ENCODE data around the gene BCO2.
"Not testable (repeated sequence)": the region's sequence is repeated elsewhere in the genome, so short reads cannot be mapped to it uniquely, and the experiment has no call there.

The BCO2 gene, protein sequence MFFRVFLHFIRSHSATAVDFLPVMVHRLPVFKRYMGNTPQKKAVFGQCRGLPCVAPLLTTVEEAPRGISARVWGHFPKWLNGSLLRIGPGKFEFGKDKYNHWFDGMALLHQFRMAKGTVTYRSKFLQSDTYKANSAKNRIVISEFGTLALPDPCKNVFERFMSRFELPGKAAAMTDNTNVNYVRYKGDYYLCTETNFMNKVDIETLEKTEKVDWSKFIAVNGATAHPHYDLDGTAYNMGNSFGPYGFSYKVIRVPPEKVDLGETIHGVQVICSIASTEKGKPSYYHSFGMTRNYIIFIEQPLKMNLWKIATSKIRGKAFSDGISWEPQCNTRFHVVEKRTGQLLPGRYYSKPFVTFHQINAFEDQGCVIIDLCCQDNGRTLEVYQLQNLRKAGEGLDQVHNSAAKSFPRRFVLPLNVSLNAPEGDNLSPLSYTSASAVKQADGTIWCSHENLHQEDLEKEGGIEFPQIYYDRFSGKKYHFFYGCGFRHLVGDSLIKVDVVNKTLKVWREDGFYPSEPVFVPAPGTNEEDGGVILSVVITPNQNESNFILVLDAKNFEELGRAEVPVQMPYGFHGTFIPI

DNA sequence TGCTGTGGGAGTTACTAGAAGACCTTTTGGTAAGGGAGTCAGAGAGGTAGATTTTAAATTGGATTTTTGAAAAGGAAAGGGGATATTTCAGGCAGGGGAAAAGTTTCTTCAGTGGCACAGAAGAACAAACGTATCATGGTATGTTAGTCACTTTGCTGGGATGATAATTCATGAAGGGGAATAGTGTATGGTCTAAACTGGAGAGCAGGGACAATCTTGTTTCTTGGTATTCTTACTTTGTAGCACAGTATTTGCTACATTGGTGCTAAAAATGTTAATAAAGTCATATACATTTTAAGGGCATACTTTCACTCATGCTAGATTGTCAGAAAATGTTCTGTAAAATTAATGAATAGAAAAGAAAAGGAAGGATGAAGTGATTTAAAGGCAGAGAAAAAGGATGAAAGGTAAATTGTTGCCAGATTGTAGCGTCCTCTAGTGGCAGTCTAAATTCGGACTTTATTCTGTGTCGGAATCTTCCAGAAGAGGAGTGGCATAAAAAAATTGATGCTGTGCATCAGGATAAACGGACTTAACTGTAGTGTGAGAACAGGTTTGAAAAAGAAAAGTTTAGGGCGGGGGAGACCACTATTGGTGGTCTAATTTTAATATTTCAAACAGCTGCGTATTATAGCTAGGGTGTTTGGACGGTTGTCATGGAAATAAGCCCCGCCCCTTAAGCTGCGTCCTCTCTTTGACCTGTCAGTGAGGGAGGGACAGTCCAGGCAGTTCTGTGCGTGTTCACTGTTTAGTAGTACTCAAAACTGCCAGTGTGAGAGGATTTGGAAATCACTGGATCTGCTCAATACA lies at the start of gene BCO2:
BCO2 (plus strand) TSS at position 724 of the 810 bp plus-strand sequence. CDS start 90 bp downstream, outside the sequence.
- DNase-seq (ENCODE audit: low read depth): peak; percentile 24

DNA sequence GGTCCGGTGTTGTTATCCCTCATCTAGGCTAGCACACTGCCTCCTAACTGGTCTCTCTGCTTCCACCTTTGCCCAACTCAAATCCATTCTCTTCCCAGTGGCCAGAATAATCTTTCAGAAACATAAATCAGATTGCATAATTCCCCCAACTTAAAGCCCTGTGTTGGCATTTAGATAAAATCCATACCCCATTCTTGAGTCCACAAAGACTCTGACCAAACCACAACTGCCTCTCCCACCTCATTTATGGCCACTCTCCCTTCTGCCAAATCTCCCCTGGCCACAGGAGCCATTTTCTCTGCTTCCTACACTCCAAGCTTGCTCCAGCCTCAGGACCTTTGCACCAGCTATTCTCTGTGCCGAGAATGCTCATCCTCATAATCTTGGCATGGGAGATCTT lies 48.3 kb upstream of the BCO2 start:
- no peak for DNase-seq (ENCODE audit: low read depth)

DNA sequence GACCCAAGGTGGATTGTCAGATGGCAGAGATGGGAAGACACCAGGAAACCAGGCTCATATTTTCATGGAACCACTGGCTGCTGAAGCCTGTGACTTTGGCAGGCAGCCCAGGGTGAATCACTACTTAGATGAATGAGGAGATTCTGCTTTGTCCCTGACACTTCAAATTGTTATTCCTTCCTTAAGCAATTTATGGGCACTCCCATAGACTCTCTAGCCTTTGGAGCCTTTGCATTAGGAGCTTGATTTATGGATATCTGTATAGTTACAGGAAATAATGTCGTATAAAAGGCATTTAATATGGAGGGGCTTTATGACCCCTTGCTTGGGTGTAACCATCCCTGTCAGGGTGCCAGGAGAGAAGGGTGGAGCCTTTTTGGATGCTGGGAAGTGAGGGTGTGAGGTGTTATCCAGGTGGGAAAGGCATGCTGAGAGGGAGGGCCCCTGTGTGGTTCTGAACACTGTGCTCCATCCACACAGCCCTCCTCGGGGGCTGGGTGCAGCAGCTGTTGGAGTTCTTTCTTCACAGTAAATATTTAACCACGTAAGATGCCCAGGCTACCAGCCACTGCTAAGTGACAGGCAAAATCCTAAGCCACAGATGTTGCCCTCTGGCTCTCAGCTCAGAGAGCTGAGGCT lies 46.7 kb upstream of the BCO2 start:
- no peak for DNase-seq (ENCODE audit: low read depth)

- no peak for DNase-seq (ENCODE audit: low read depth)
Observed at GRCh38 chr11:112129656-112130055, 45.7 kb upstream of the BCO2 start.

DNA sequence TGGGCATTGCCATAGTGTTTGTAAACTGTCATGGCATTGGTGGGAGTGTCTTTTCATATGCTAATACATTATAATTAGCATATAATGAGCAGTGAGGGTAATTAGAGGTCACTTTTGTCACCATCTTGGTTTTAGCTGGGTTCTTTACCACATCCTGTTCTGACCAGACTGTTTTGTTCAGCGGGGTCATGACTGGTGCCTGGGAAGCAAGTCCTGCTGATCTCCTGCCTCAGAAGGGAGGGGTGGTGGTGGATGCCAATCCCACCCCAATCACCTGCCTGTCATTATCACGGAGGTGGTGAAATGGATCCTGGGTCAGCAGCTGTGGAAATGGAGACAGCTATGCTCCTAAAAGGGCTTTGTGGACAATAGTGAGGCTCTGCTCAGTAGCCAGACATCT lies 42.6 kb upstream of the BCO2 start:
- DNase-seq (ENCODE audit: low read depth): no peak

- no peak for DNase-seq (ENCODE audit: low read depth)
Observed at GRCh38 chr11:112134473-112134872, 40.8 kb upstream of the BCO2 start.

DNA sequence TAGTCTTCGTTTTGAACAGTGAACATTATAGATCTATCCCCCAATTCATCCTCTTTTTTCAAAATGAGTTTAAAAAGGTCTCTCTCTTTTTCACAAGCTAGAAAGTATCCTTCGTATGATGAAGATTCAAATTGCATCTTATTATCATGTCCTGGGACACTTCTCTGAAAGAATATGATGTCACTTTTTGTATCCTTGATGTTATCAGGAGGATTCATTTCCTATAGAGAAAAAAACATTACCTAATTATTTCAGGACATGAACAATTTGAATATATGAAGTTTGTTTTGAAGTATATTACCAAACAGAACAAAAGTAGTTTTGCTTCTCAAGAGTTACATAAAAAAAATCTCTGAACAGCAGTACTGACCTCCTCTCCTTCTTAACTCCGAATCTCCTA lies 31.7 kb upstream of the BCO2 start:
- DNase-seq (ENCODE audit: low read depth): no peak

DNA sequence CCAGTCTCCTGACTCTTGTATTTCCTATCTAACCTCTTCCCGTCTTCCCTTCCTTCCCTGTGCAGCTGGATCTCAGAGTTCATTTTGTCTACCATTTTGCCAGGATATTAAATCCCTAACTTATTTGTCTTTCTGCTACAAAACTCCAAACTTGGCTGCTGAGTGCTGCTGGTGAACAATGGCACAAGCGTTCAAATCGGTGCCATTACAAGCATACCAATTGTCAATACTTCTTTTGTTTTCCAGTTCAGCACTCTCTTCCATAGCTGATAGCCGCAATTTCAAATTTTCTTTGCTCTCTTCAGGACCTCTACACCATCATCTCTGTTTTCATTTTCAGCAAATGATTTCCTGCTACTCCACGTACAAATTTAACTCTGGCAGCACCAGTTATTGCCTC lies 24.8 kb upstream of the BCO2 start:
- no peak for DNase-seq (ENCODE audit: low read depth)

DNA sequence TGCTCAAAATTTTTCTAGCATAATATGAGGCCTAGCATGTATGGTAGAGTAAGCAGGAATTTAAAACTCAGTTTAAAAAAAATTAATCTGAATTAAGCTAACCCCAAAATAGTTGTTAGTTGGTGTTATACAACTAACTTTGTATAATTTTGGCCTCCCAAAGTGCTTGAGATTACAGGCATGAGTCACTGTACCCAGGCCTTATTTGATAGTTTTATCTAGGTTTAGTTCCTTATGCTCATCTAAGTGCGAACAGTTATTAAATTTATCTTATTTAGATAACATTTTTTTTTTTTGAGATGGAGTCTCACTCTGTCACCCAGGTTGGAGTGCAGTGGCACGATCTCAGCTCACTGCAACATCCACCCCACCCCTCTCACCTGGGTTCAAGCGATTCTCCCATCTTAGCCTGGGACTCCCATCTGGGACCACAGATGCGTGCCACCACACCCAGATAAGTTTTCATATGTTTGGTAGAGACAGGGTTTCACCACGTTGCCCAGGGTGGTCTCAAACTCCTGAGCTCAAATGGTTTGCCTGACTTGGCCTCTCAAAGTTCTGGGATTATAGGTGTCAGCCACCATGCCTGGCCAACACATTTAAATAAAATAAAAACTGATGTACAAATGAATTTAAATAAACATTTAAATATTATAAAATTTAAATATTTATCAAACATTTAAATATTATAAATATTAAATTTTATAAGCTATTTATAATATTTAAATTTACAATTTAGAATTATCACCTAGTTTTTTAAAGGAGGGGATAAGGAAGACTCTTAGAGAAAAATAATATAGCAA lies 19.0 kb upstream of the BCO2 start:
- DNase-seq (ENCODE audit: low read depth): no peak

DNA sequence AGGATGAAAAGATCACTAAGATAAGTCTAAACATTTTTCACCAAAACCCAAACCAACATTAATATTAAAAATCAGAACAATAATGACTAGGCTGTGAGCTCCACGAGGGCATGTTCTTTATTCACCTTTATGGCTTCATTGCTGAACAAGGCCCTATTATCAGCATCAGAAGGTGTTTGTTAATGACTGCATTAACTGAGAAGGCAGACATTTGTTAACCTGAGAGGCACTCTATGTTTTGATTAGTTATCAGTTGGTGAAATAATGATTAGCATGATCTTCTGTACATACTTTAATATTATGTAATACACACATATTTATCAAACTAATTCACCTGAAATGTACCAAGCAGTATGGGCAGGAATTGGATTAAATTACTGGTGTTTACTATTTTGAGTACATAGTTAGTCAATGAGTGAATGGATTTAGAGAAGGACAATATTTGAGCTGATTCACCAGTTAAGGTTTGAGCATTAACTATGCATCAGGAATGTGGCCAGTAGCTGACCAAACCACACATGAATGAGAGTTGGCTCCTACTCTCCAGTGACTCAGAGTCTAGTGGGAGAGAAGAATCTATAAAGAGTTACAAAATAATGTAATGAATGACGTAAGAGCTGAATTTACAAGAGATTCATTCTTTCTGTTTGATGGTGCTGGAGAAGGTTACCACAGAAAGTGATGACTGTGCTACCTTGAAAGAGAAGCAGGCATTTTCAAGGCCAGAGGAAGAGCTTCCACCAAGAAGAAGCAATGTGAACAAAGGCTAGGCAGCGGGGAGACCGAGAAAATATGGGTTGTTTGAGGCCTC lies 18.2 kb upstream of the BCO2 start:
- no peak for DNase-seq (ENCODE audit: low read depth)

- no peak for DNase-seq (ENCODE audit: low read depth)
Observed at GRCh38 chr11:112159098-112160065, 15.9 kb upstream of the BCO2 start.

- no peak for DNase-seq (ENCODE audit: low read depth)
Observed at GRCh38 chr11:112160091-112160848, 15.0 kb upstream of the BCO2 start.

DNA sequence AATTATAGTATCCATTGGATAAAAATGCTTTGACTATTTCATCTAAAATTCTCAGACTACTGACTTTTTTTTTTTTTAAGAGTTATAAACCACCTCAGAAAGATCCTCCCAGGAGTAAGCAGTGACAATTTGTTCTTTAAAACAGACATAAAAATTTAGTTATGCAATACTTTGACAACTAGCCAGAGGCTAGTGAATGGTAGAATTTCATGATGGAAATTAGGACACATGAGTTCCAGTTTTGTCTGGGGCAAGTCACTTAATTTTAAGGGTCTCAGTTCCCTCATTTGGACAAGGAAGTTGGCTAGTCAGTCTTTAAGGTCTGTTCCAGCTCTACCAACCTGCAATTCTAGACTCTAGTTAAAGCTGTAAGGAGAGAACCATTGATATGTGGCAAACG lies 14.3 kb upstream of the BCO2 start:
- DNase-seq (ENCODE audit: low read depth): no peak

DNA sequence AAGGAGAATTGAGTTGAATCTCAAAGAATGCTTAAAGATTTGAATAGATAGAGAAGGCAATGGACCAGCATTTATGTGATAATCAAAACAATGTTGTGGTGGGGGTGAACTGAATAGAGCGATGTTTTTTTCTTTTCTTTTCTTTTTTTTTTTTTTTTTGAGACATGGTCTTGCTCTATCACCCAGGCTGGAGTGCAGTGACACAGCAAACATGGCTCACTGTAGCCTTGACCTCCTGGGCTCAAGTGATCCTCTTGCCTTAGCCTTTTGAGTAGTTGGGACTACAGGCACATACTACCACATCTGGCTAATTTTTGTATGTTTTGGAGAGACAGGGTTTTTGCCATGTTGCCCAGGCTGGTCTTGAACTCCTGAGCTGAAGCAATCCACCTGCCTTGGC lies 13.1 kb upstream of the BCO2 start:
- not testable (repeated sequence) for DNase-seq (ENCODE audit: low read depth)

- no peak for DNase-seq (ENCODE audit: low read depth)
Observed at GRCh38 chr11:112162761-112163546, 12.4 kb upstream of the BCO2 start.

GRCh38 chr11:112163875-112164685 lies 11.2 kb upstream of the BCO2 start, which contains the start of gene IL18:
IL18 (minus strand) TSS chr11:112164094; CDS start chr11:112155053, 9,041 bp downstream.
- DNase-seq (ENCODE audit: low read depth): no peak

GRCh38 chr11:112165049-112165448 lies 10.3 kb upstream of the BCO2 start:
- no peak for DNase-seq (ENCODE audit: low read depth)

All from stimulated activated CD8-positive, alpha-beta memory T cell treated with anti-CD3 and anti-CD28 coated beads, Interleukin-4, amount 100 ng/mL, for 24 hours (primary cell).